Endothelial cell (in vitro differentiated cells): ENCODE data around the gene STRADA. TPM values are rescaled to one million over a fixed set of nuclear protein-coding genes. Genes with fewer than 3 reads are reported as not detected.

ENCODE experiments used
- DNase-seq: peaks from one replicate; pipeline ENCODE4 v3.0.0; 2021; ENCODE audit warnings: low spot score
- H3K27ac Mint-ChIP-seq: one replicate; pipeline ENCODE4 v1.8.0; 2021; ENCODE audit warnings: mixed read lengths, inconsistent platforms; ENCODE audit not compliant: unreplicated experiment
- H3K27me3 Mint-ChIP-seq: one replicate; pipeline ENCODE4 v1.8.0; 2021; ENCODE audit warnings: mild to moderate bottlenecking, moderate library complexity, mixed read lengths, inconsistent platforms; ENCODE audit not compliant: unreplicated experiment
- H3K36me3 Mint-ChIP-seq: one replicate; pipeline ENCODE4 v1.8.0; 2021; ENCODE audit warnings: mild to moderate bottlenecking, low read depth, mixed read lengths, inconsistent platforms; ENCODE audit not compliant: unreplicated experiment
- H3K4me1 Mint-ChIP-seq: one replicate; pipeline ENCODE4 v1.8.0; 2021; ENCODE audit warnings: mild to moderate bottlenecking, mixed read lengths, inconsistent platforms; ENCODE audit not compliant: unreplicated experiment
- H3K4me3 Mint-ChIP-seq: one replicate; pipeline ENCODE4 v1.8.0; 2021; ENCODE audit warnings: mild to moderate bottlenecking, mixed read lengths, inconsistent platforms; ENCODE audit not compliant: unreplicated experiment
- H3K9me3 Mint-ChIP-seq: one replicate; pipeline ENCODE4 v1.8.0; 2021; ENCODE audit warnings: mixed read lengths, inconsistent platforms; ENCODE audit not compliant: unreplicated experiment
- total RNA-seq: library from RNA; stranded (reverse); fragmentation: NEBNext Ultra II Directional; extraction: Animal tissue kit (Norgen Biotek cat#: 25700); gene quantifications from one replicate; pipeline ENCODE4 v1.2.1, GENCODE V29; 2021; ENCODE audit not compliant: unreplicated experiment
- TF ChIP-seq, protein P1 (sequence below): fragments of 200-600 bp; sonication (generic); IDR thresholded peaks from one replicate; pipeline ENCODE4 v1.5.0; 2021; ENCODE audit warnings: antibody characterized with exemption; ENCODE audit not compliant: unreplicated experiment

Gene STRADA
- total RNA-seq, 1 donor from 2014 or later, result 51.8 TPM

DNA sequence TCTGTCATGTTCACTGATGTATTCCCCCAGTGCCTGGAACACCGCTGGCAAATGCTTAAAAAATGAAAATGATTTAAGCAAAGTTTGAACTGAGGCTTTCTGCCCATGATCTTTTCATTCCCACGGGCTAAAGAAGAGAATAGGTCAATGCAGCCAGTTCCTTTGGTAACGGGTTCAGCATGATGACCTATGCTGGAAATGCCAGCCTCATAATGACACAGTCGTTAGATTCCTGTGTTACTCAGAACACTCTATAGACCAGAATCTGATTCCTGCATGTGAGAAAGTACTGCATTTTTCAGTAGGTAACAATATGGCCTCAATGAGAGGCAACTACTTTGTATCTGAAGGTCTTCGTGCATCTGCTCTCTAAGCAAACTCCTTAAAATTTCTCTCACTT, 22.6 kb downstream of the STRADA start:
- Mint-ChIP-seq H3K36me3 (peaks cover 4% of the 10 kb centered on the region), H3K27ac (no peak overlapping the region), H3K4me3 (no peak overlapping the region), H3K4me1 (peaks cover 17% of the 10 kb centered on the region), H3K27me3 (peaks cover under 1% of the 10 kb centered on the region), H3K9me3 (no peaks in the 10 kb centered on the region)
- no peak for DNase-seq
- TF ChIP-seq, protein P1, sequence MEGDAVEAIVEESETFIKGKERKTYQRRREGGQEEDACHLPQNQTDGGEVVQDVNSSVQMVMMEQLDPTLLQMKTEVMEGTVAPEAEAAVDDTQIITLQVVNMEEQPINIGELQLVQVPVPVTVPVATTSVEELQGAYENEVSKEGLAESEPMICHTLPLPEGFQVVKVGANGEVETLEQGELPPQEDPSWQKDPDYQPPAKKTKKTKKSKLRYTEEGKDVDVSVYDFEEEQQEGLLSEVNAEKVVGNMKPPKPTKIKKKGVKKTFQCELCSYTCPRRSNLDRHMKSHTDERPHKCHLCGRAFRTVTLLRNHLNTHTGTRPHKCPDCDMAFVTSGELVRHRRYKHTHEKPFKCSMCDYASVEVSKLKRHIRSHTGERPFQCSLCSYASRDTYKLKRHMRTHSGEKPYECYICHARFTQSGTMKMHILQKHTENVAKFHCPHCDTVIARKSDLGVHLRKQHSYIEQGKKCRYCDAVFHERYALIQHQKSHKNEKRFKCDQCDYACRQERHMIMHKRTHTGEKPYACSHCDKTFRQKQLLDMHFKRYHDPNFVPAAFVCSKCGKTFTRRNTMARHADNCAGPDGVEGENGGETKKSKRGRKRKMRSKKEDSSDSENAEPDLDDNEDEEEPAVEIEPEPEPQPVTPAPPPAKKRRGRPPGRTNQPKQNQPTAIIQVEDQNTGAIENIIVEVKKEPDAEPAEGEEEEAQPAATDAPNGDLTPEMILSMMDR, result no peak

DNA sequence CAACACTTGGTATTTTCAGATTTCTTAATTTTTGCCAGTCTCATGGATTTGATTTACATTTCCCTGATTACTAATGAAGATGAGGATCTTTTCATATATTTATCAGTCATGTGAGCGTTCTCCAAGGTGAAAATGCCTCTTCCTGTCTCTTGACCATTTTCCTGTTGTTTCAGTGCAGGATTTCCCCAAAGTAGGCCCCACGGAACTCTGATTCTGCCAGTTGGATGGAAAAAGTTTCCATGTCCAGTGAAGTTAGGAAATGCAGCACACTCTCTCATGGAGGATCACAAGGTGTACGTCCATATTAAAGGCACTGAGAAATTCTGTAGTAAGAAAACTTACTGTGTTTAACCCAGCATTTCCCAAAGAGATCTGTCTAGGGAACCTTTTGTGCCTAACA, 25.2 kb downstream of the STRADA start:
- Mint-ChIP-seq H3K36me3 (peaks cover 12% of the 10 kb centered on the region), H3K9me3 (no peaks in the 10 kb centered on the region), H3K4me1 (peaks cover 17% of the 10 kb centered on the region), H3K4me3 (peak overlapping the region; percentile 37), H3K27ac (peak overlapping the region; percentile 85), H3K27me3 (peaks cover 2% of the 10 kb centered on the region)
- TF ChIP-seq, protein P1, result no peak
- no peak for DNase-seq

DNA sequence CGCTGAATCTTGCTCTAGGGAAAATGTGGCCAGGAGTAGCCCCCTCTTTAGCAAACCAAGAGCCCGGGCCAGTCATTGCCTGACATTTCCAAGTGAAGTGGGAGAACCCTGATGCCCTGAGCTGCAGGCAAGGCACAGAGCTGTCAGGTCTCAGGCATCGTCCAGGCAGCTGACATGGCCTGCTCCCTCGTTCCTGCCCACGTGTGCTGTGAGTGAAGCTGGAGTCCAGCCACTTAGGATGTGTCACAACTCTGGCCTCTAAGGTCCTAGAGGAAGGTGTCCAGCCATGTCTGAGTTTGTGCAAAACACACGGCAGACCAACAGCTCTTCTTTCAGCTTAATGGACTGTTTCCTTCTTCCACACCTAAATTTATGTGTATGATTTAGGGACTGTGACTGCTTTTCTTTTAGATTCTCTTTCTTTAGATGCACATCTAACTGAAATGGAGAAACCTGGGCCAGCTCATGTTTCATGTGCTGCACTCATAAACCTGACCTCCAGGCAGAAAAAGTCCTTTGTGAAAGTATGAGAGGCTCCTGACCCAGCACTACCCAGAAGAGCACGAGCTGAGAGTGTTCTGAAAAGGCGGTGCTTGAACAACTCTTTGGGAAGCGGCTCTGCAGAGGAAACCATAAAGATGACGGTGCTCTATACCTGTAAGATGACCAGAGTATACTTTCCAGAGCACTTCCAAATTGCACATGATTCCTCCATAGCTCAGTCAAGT, 26.9 kb downstream of the STRADA start:
- H3K4me1 Mint-ChIP-seq, result peaks cover 17% of the 10 kb centered on the region
- peaks cover 2% of the 10 kb centered on the region for H3K27me3 Mint-ChIP-seq
- peaks cover 12% of the 10 kb centered on the region for H3K36me3 Mint-ChIP-seq
- H3K4me3 Mint-ChIP-seq, result no peak overlapping the region
- peak overlapping the region; percentile 52 for H3K27ac Mint-ChIP-seq
- TF ChIP-seq, protein P1, result no peak
- H3K9me3 Mint-ChIP-seq, result no peaks in the 10 kb centered on the region
- DNase-seq, result no peak

DNA sequence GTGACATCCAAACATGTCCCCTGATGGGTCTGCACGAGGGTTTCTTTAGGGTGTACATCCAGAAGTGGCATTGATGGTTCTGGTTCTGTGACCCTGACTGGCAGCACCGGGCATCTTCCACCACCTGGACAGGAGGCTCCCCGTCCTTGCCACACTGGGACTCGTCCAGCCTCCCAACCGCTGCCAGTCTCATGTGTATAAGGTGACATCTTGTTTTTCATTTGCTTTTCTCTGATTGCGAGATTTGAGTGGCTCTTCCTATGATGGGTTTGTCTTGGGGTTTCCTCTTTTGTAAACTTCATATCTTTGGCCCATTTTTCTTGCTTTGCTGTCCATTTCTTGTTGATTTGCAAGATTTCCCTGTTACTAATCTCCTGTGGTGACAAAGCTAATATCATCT, 32.5 kb downstream of the STRADA start:
- DNase-seq, result no peak
- H3K4me1 Mint-ChIP-seq, result peaks cover 4% of the 10 kb centered on the region

DNA sequence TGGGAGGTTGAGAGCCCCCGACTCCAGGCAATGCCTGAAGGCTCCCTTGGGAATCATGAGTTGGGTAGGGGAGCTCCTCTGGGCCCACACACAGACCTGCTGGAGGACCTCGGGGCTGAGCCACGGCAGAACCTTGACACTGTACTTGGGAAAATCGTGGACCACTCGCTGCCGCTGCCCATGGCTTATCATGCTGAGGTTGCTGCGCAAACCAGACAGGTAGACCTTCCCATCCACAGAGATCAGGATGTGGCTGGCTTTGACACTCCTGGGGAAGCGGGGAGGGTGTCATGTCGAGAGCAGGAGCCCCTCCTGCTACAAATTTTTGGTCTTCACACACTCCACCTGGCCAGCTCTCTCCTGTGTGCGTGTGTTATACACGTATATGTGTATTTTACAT, 34.4 kb downstream of the STRADA start:
- TF ChIP-seq, protein P1, result no peak
- Mint-ChIP-seq H3K9me3 (no peaks in the 10 kb centered on the region), H3K27me3 (peaks cover 9% of the 10 kb centered on the region), H3K27ac (no peak overlapping the region), H3K4me1 (peaks cover 20% of the 10 kb centered on the region), H3K36me3 (peaks cover 29% of the 10 kb centered on the region), H3K4me3 (no peak overlapping the region)
- no peak for DNase-seq

More for the DNA sequence above, 32.5 kb downstream of the STRADA start:
- Mint-ChIP-seq H3K36me3 (peaks cover 27% of the 10 kb centered on the region), H3K9me3 (no peaks in the 10 kb centered on the region), H3K27me3 (peaks cover 4% of the 10 kb centered on the region), H3K27ac (no peak overlapping the region), H3K4me3 (no peak overlapping the region)
- TF ChIP-seq, protein P1, result no peak
